Activated T-helper 1 cell treated with Interleukin-2 at 50 U/mL for 16 hours (primary cell): ENCODE data around the gene MBD3.
A peak's percentile ranks its signal among the peaks of the same experiment; 100 is the strongest.
"Not testable (repeated sequence)": the region's sequence is repeated elsewhere in the genome, so short reads cannot be mapped to it uniquely, and the experiment has no call there.

ENCODE experiments used
- DNase-seq: peaks from one replicate; pipeline ENCODE4 v3.0.0-alpha.2; 2020; ENCODE audit warnings: low read depth

The MBD3 gene

DNA sequence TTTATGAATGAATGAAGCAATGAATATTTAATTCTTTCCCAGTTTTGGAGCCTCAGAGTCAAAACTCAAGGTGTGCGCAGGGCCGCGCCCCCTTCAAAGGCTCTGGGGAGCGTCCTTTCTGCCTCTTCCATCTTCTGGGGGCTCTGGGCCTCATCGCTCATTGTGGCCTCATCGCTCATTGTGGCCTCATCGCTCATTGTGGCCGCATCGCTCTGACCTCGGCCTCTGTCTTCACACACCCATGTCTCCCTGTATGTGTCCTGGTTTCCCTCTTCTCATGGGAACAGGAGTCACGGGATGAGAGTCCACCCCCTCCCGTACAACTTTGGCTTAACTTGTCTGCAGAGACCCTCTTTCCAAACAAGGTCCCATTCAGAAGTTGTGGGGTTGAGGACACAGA lies 21.3 kb downstream of the MBD3 start:
- DNase-seq, result no peak

DNA sequence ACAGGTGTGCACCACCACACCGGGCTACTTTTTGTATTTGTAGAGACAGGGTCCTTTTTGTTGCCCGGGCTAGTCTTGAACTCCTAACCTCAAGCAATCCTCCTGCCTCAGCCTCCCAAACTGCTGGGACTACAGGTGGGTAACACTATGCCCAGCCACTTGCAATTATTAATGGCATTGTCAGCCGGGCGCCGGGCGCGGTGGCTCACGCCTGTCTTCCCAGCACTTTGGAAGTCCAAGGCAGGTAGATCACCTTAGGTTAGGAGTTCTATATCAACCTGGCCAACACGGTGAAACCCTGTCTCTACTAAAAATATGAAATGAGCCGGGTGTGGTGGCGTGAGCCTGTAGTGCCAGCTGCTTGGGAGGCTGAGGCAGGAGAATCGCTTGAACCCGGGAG lies 21.8 kb downstream of the MBD3 start:
- no peak for DNase-seq

DNA sequence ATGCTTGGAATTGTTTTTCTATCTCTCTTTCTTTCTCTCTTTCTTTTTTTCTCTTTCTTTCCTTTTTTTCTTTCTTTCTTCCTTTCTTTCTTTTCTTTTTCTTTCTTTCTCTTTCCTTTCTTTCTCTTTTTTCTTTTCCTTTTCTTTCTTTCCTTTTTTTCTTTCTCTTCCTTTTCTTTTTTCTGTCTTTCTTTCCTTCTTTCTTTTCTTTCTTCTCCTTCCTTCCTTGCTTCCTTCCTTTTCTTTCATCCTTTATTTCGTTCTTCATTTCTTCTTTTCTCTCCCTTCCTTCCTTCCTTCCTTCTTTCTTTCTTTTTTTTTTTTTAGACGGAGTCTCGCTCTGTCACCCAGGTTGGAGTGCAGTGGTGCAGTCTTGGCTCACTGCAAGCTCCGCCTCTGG lies 22.7 kb downstream of the MBD3 start:
- no peak for DNase-seq

DNA sequence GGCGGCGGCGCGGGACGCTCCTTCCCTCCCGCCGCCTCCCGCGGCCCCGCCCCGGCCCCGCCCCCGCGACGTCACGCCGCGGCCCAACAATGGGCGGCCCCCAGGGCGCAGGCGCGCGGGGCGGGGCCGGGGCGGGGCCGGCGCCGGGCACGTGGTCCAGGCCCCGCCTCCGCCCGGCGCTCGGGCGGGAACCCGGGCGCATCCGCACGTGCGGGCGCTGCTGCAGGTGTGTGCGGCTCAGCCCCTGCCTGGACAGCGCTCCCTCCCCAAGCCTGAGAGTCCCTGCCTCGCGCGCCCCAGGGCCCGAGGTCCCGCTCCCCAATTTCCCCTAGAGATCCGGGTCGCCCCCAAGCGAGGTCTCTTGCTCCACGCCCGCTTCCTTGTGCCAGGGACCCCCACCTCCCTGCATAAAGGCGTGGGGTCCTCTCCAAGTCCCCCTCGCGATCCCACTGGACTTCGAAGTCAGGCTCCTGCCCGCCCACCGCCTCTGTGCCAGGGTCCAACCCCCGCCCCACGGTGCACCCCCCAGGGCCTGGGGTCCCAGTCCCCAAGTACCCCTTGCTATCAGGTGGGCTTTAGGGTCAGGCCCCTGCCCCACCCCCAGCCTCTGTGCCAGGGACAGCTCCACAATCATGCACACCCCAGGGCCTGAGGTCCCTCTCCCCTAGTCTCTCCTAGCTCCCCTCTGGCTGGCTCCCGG lies 24.2 kb downstream of the MBD3 start, which contains the start of gene MEX3D:
Gene MEX3D (minus strand): TSS at position 6 of the 700 bp plus-strand sequence. CDS start 267 bp downstream, outside the sequence.
- DNase-seq, result peak; percentile 78

DNA sequence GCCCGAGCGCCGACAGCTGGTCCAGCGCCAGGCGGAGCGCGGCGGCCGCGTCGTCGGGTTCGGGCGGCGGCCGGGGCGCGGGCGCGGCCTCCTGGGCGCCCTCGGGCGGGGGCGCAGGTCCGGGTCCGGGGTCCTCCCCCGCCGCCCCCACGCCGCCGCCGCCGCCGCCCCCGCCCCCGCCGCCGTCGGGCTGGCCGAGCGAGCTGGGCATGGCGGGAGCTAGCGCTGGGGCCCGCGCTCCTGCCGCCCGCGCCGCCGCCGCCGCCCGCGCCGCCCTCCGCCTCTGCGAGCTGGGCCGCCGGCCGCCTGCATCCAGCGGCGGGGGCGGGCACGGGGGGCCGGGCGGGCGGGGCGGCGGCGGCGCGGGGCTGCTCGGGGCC lies 24.8 kb downstream of the MBD3 start:
- DNase-seq, result no peak

DNA sequence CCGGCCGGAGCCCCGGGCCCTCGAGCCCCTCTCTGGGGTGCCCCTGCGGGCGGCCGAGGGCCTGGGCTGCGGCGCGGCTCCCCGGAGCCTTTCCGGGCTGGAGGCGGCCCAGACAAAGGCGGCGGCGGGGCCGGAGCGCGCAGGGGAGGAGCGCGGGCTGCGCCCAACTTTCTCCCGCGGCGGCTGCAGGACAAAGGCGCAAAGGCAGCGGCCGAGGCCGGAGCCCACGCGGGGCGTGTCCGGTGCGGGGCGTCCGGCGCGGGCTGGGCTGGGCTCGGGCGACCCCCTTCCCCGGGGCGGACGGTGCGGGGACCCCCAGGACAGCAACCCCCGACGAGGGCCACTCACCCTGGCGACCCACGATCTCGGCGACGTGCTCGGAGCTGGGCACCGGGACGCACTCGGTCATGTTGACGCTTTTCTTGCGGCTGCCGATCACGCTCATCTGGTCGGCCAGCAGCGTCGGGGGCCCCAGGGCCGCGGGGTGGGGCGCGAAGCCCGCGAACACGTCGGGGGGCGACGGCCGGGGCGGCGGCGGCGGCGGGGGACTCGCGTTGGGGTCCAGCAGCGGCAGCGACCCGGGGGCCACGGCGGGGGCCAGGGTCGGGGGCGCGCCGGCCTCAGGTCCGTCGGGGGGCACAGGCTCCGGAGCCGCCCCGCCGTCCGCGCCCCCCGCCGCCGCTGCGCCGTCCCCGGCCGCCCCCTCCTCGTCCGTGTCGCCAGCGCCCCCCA lies 25.4 kb downstream of the MBD3 start:
- no peak for DNase-seq

DNA sequence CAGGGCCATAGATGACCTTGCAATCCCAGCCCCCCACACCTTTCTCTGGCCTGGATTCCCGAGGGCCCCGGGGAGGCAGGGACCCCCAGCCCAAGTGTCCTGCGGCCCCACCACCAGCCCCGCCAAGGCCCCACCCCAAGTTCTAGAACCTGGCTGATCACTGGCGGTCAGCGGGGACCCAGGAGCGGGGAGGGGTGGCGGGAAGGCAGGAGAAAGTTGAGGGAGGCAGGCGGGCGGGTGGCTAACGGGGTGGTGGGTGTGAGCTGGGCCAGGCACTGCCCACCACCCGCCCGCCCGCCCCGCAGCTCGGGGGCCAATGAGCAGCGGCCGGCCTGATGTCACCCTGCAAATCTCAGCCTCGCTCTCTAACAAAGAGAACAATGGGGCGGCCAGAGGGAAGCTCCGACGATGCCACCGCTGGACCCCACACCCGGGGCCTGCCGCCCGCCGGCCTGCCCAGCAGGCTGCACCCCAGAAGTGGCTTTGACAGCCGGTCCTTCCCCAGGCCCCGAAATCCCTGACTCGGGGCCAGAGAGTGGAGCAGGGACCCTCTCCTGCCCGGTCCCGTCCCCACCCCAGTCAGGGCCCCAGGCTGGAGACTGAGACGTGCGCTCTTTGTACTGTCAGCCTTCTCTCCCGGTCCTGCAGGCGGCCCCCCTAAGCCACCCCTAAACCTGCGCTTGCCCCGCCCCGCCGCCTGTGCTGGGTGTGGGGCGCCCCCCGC lies 26.1 kb downstream of the MBD3 start:
- DNase-seq, result no peak

DNA sequence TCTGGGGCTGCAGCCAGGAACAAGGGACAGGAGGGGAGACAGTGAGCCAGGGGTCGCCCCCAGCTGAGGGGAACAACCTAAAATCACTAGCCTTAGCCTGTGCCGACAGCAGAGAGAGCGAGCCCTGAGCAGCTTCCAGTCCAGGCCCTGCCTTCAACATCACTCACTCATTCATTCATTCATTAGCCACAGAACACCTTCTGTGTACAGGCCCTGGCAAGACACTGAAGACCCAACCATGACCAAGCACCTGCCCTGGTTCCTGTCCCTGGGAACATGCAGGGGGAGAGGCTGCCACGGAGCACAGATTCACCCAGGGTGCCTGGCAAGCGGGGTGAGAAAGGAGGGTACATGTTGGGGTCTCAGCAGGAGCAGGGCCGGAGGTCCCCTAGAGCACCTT lies 29.4 kb downstream of the MBD3 start:
- no peak for DNase-seq

DNA sequence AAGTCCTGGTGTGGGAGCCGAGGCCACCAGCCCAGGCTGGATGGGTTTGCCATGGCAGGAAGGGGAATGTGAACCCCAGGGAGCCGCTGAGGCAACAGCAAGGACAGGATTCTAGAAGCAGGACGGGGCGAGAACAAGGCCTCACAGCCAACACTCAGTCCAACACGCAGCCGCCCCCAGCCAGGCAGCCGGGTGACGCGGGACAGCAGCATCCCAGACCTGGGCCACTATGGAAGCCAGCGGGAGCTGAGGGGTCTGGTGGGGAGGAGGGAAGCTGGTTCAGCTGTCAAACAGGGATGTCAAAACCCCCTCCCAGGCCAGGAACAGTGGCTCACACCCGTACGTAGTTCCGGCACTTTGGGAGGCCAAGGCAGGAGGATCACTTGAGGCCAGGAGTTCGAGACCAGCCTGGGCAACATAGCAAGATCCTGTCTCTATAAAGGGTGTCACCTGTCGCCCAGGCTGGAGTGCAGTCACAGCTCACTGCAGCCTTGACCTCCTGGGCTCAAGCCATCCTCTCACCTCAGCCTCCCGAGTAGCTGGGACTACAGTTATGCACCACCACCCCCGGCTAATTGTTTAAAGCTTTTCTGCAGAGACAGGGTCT lies 31.3 kb downstream of the MBD3 start:
- DNase-seq, result no peak

DNA sequence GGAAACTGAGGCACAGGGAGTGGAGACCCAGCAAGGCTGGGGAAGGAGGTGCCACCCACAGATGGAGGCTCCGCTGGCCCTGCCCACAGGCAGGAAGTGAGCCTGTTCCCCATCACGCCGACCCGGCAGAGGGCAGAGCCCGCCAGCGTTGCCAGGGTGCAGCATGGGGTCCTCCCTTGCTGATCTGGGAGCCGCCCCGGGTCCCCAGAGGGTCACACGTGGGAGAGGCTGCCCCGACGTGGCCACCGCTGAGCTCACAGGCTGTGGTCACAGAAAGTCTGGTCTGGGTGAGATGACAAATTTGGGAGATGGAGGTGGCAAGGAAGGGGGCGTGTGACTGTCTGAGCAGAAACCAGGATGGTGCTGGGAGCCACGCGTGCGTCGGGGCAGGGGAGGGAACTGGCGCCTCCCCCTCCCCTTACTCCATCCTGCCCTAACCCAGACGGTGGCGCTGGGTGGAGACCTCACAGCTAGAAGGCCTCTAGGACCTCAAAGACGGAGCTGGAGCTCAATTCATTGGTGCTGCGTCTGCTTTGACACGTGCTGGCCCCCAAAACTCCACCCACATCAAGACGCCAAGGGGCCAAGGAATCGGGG lies 32.3 kb downstream of the MBD3 start:
- no peak for DNase-seq

DNA sequence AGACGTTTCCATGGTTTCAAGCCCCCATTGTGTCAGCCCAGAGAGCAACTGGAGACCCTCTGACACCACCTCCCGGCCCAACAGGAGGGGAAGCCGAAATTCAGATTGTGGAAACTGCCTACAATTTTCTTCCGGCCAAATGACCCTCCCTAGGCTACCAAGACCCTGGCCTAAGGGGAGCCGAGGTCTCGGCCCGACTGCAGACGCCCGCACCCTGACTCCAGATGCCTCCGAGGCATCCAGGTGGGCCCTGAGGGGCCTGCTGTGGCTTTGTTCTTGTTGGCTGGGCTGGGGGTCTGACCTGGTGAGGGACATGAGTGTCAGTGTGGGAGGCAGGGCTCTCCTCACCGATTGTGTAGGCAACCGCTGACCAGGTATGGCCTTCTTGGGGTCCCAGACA lies 34.1 kb downstream of the MBD3 start:
- no peak for DNase-seq

DNA sequence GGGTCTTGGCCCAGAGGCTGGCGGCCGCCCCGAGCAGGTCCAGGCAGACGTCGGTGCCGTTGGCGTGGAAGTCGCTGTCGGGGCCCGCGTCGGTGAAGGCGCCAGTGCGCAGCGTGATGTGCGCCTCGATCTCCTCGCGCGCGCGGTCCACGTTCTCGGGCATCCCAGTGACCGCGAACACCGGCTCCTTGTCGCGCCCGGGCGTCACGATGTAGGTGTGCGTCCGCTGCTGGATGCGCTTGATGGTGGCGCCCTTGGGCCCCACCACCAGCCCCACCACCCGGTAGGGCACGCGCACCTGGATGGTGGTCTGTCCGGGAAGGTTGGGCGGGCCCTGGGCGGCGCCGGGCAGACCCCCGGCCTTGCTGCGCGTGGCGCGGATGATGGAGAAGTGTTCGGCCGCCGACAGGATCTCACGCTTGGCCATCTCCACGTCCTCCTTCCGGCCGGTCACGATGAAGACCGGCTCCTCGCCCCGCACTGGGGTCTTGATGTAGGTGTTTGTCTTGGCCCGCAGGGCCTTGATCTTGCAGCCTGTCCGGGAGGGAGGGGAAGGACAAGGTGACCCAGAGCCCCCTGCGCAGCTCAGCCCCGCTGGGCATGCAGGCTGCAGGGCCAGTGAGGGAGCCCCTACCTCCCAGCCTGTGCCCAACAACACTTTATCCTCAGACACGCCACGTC lies 36.1 kb downstream of the MBD3 start:
- no peak for DNase-seq

DNA sequence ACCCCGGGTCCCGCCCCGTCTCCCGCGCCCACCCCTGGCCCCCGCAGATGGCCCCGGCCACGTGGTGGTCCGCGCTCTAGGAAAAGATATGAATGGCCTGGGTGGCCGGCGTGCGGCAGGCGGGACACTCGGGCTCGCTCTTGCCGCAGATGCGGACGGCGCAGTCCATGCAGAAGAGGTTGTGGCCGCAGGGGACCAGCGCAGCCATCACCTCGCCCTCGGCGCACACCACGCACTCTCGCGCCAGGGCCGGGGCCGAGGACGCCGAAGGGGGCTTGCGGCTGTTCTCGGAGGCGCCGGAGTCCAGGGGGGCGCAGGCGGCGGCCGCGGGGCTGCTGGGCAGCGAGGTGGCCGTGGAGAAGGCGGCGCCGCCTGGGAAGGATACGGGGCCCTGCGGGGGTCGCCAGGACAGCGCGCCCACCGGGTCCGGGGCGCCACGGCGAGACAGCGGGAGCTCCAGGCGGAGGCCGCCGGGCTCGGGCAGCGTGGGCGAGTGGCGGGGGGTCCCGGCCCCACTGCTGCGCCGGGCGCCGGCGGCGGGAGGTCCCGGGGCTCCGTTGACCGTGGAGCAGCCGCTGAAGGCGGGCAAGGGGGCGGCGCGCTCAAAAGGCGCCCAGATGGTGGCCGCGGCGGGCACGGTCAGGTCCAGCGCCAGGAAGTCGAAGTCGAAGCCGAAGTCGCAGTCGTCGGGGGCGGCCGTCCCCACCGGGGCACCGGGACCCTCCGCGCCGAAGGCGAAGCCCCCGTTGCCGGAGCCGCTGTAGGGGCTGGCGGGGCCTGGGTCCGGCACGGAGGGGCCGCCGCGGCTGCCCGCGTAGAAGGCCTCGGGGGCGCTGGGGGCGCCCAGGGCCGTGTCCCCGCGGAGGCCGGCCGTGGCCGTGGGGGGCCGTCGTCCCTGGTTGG lies 36.9 kb downstream of the MBD3 start:
- no peak for DNase-seq

DNA sequence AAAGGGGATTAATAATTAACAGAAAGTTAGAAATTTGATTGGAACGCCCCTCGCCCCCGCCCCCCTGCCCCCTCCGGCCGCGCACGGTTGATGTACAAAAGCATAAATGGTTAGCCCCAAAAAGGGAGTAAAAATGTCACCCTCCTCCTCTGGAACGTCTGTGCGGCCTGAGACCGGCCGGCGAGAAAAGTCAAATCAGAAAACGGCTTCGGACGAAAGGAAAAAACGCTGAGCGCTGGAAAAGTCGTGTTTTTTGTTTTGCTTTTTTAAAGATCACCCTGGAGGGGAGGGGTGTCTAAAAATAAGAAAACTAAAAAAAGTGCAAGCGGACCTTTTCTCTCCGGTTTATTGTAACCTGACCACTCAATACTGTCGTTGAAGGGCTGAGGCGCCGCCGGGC lies 37.7 kb downstream of the MBD3 start:
- no peak for DNase-seq

DNA sequence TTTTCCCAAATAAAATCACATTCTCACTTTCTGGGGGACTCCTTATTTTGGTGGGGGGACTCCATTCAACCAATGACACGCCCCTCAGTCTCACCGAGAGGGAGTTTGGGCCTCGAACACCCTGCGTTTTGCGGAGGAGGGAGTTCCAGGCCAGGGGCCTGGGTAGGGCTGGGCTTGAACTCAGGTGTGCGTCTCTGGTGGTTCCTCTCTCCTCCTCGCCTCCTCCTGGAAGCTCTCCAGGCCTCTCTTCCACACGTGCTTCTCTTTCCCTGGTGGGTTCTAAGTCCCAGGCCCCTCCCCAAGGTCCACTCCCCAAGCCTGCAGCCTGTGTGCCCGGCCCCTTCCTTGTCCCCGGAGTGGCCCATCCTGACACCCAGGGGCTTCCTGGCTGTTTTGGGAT lies 39.2 kb downstream of the MBD3 start:
- no peak for DNase-seq

DNA sequence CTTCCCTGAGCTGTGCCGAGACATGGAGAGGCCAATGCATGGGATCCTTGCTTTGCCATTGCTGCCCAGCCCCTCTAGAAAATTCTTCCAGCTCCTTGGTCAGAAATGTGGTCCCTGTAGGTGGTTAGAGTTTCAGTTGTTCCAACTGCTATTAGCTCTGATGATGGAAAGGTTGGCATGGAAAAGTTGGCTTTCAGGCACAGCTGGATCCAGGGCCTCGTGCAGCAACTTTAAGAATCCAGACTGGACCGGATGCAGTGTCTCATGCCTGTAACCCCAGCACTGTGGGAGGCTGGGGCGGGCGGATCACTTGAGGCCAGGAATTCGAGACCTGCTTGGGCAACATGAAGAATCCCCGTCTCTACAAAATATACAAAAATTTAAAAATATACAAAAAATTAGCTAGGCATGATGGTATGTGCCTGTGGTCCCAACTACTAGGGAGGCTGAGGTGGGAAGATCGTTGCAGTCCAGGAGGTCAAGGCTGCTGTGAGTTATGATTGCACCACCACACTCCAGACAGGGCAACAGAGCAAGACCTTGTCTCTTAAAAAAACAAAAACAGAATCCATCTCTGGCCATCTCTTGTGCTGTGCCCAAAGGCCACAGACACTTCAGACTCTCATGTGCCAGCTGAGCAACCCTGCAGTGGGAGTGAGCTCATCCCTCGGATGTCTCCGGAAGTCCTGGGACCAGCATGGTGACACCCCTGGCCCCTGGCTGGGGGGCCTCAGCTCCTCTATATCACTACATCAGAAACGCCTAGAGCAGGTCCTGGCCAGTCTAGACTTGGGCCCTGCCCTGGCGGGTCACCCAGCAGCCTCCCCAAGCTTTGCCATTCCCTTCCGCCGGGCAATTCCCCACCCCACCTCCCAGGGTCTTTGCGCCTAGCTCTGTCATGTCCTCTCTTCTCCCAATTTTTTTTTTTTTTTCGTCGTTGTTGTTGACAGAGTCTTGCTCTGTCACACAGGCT lies 41.3 kb downstream of the MBD3 start:
- DNase-seq, result no peak

DNA sequence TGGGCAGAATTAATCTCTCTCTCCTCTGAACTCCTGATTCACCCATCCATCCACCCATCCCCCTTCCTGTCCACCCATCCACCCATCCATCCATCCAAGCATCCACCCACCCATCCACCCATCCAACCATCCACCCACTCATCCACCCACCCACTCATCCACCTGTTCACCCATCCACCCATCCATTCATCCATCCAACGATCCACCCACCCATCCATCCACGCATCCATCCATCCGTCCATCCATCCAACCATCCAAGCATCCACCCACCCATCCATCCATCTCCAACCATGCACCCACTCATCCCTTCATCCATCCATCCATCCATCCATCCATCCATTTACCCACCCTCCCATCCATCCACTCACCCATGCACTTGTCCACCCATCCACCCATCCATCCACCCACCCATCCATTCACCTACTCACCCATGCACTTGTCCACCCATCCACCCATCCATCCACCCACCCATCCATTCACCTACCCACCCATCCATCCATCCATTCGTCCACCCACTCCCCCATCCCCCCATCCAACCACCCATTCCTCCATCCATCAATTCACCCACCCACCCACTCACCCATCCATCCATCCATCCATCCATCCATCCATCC lies 43.2 kb downstream of the MBD3 start:
- no peak for DNase-seq

DNA sequence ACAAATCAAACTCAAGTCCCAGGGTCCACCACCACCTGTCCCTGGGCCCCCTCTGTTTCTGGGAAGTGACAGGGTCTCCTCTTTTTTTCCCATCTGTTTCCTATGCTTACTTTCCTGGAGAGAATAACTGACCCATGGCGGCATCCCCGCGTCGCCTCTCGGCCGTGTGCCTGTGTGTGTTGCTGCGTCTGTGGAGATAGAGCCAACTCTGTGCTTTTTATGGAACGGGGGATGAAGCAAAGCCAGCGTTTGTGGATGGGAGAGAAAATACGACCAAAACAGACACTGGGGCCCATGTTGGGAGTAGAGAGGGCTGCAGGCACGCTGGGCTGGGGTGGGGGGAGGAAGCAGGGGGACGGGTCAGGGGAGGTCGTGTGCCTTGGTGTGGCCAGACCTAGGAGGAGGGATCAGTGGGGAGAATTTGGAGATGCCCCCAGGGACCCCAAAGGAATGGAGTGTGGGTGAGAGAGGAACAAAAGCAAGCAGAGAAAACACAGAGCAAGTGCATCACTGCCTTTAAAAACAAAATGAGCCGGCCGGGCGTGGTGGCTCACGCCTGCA lies 52.2 kb downstream of the MBD3 start:
- no peak for DNase-seq

DNA sequence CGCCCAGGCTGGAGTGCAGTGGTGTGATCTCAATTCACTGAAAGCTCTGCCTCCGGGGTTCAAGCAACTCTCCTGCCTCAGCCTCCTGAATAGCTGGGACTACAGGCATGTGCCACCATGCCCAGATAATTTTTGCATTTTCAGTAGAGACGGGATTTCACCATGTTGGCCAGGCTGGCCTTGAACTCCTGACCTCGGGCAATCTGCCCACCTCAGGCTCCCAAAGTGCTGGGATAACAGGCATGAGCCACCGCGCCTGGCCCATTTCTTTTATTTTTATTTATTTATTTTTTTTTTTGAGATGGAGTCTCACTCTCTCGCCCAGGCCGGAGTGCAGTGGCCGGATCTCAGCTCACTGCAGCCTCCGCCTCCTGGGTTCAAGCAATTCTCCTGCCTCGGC lies 52.9 kb downstream of the MBD3 start:
- DNase-seq, result not testable (repeated sequence)
